ENCODE results near the gene MTURN. TPM values are rescaled to one million over a fixed set of nuclear protein-coding genes. Genes with fewer than 3 reads are reported as not detected.

The MTURN gene
- total and polyA plus RNA-seq, 10 donors, result 6.3 to 36.6 (median 14.8) TPM

DNA sequence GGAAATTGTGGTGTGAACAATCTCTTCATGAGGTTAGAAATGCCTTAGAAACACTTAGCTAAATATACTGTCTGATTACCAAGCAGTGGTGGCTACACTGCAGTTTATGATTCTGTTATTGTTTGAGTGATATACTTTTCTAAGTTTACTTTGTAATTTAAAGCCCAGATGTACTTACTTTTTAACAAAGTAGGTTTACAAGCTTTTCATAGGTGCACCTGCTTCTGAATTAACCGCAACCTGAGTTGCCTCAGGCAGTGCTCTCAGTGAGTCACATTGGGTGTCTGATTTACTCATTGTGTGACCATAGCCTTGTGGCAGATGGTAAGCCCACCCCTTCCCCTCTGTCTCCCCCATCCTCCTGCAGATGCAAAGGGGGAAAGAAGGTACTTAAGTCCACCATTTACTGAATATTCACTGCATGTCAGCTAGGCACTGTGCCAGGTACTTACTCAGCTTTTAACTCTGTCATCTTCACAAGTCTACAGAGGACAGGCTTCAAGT lies 9.0 kb downstream of the MTURN start:
- no peaks in the 10 kb centered on the region for H3K9me3 ChIP-seq
- H3K4me3 ChIP-seq, result no peak overlapping the region
- DNase-seq, result no peak
- WGBS, 5 donors, result 90 to 100% (median 91%) methylated on average over 1 of the region's 1 CpG
- TF ChIP-seq CTCF (IDR thresholded peaks at IDR 0.05 in 8 of 11, conservative IDR thresholded peaks at IDR 0.05 in 3 of 11) (no peak), POLR2A (IDR thresholded peaks at IDR 0.05) (no peak), POLR2AphosphoS5 (IDR thresholded peaks at IDR 0.05) (no peak)
- intact Hi-C loops (cut with DNase I; ENCODE audit: low total_unique reads), result no loop called here
- H3K27ac ChIP-seq, result no peak overlapping the region
- no peaks in the 10 kb centered on the region for H3K36me3 ChIP-seq
- H3K27me3 ChIP-seq (replicated peaks in 1 of 7), result no peaks in the 10 kb centered on the region
- peaks cover 0 to 31% (median 4%) of the 10 kb centered on the region in 6 donors for H3K4me1 ChIP-seq

DNA sequence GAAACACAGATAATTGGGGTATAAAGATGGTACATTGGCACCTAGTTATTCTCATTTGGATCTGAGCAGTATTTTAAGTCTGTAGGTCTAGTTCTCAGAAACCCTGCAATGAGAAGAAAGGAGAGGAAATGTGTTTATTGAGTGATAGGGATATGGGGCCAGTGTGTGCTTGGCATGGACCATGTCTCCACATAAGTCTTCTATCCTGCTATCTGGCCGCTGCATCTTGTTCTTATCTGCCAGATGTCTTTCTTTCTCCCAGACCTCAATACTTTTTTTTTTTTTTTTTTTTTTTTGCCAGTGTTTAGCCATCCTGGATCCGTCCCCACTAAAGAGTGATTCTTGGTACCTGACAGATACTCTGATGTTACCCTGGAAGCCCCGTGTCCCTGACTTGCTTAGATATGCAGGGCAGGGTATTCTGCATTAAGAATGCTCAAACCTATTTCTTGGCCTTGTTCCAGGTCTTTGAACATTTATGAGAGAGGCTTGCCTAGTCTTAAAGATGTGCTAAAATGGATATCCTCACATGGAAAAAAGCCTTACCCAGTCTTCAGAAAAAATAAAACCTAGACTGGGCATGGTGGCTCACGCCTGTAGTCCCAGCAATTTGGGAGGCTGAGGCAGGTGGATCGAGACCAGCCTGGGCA lies 10.0 kb downstream of the MTURN start:
- no peaks in the 10 kb centered on the region for H3K9me3 ChIP-seq
- intact Hi-C loops (cut with DNase I; ENCODE audit: low total_unique reads), result no loop called here
- no peak for TF ChIP-seq POLR2AphosphoS5 (IDR thresholded peaks at IDR 0.05)
- no peak for TF ChIP-seq CTCF (IDR thresholded peaks at IDR 0.05 in 8 of 11, conservative IDR thresholded peaks at IDR 0.05 in 3 of 11)
- TF ChIP-seq POLR2A (IDR thresholded peaks at IDR 0.05), result no peak
- no peak overlapping the region for H3K4me3 ChIP-seq
- peaks cover 0 to 39% (median 12%) of the 10 kb centered on the region in 6 donors for H3K4me1 ChIP-seq
- WGBS, 5 donors, result 76 to 86% (median 84%) methylated on average over 5 of the region's 5 CpGs
- H3K36me3 ChIP-seq, result peaks cover 0 to 3% (median 0%) of the 10 kb centered on the region in 6 donors
- DNase-seq, result no peak
- no peaks in the 10 kb centered on the region for H3K27me3 ChIP-seq (replicated peaks in 1 of 7)
- H3K27ac ChIP-seq, result no peak overlapping the region

DNA sequence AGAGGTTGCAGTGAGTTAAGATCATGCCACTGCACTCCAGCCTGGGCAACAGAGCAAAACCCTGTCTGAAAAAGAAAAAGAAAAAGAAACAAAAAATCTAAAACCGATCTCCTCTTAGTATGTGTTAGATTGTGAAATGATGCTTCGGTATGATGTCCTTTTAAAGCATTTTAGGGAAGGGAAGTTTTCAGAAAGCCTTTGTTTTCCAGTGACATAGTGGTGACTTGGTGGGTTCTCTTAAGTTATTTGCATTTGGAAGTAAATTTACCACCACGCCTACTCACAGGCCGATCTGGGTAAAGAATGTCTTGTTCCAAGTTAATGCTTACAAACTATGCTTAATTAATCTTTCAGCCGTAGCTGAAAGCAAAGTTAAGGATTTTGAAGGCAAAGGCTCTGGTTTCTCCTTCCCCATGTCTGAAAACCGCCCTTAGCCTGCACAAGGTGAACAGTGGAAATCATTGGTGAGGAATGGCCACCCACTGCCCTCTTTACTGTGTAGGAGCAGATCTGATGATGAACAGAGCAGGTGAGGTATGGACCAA lies 10.7 kb downstream of the MTURN start:
- DNase-seq, result no peak
- Histone ChIP-seq H3K4me1 (peaks cover 0 to 37% (median 12%) of the 10 kb centered on the region in 6 donors), H3K36me3 (peaks cover 0 to 3% (median 0%) of the 10 kb centered on the region in 6 donors), H3K9me3 (no peaks in the 10 kb centered on the region), H3K27ac (no peak overlapping the region), H3K4me3 (no peak overlapping the region), H3K27me3 (replicated peaks in 1 of 7) (no peaks in the 10 kb centered on the region)
- TF ChIP-seq CTCF (IDR thresholded peaks at IDR 0.05 in 8 of 11, conservative IDR thresholded peaks at IDR 0.05 in 3 of 11) (no peak), POLR2A (IDR thresholded peaks at IDR 0.05) (no peak), POLR2AphosphoS5 (IDR thresholded peaks at IDR 0.05) (no peak)
- WGBS, 5 donors, result 84 to 92% (median 85%) methylated on average over 6 of the region's 6 CpGs
- intact Hi-C loops (cut with DNase I; ENCODE audit: low total_unique reads), result no loop called here

- WGBS, 5 donors, result 59 to 71% (median 67%) methylated on average over 13 of the region's 13 CpGs
- H3K27me3 ChIP-seq (replicated peaks in 1 of 7), result no peaks in the 10 kb centered on the region
- H3K4me1 ChIP-seq, result peaks cover 0 to 37% (median 12%) of the 10 kb centered on the region in 6 donors
Measured at GRCh38 chr7:30146127-30146612, 11.4 kb downstream of the MTURN start.

More at GRCh38 chr7:30146127-30146612, 11.4 kb downstream of the MTURN start:
- Histone ChIP-seq H3K27ac (no peak overlapping the region), H3K36me3 (peaks cover 0 to 9% (median 0%) of the 10 kb centered on the region in 6 donors), H3K4me3 (no peak overlapping the region), H3K9me3 (no peaks in the 10 kb centered on the region)
- no peak for DNase-seq
- TF ChIP-seq POLR2A (IDR thresholded peaks at IDR 0.05) (no peak), POLR2AphosphoS5 (IDR thresholded peaks at IDR 0.05) (no peak), CTCF (IDR thresholded peaks at IDR 0.05 in 8 of 11, conservative IDR thresholded peaks at IDR 0.05 in 3 of 11) (no peak)
- intact Hi-C loops (cut with DNase I; ENCODE audit: low total_unique reads), result no loop called here

All from spleen (tissue), 11 donors.